DMS79 (cell line): Measurements from ENCODE around the gene ATRNL1.
"Not testable (repeated sequence)": the region's sequence is repeated elsewhere in the genome, so short reads cannot be mapped to it uniquely, and the experiment has no call there.

ENCODE experiments used
- DNase-seq: peaks from one replicate; lab custom pipeline; 2025; lab: John Stamatoyannopoulos, UW

Gene ATRNL1

GRCh38 chr10:115762029-115762428 lies 668.9 kb downstream of the ATRNL1 start:
- no peak for DNase-seq

- DNase-seq, result no peak
Measured at GRCh38 chr10:115771755-115772154, 678.6 kb downstream of the ATRNL1 start.

- DNase-seq, result no peak
Measured at GRCh38 chr10:115772606-115773005, 679.4 kb downstream of the ATRNL1 start.

GRCh38 chr10:115773832-115774231 lies 680.7 kb downstream of the ATRNL1 start:
- DNase-seq, result no peak

- DNase-seq, result no peak
Measured at GRCh38 chr10:115774721-115775120, 681.6 kb downstream of the ATRNL1 start.

GRCh38 chr10:115777646-115778045 lies 684.5 kb downstream of the ATRNL1 start:
- DNase-seq, result no peak

- no peak for DNase-seq
Measured at GRCh38 chr10:115790220-115790619, 697.1 kb downstream of the ATRNL1 start.

GRCh38 chr10:115795964-115796363 lies 702.8 kb downstream of the ATRNL1 start:
- DNase-seq, result no peak

GRCh38 chr10:115801457-115801856 lies 708.3 kb downstream of the ATRNL1 start:
- no peak for DNase-seq

GRCh38 chr10:115801992-115802391 lies 708.8 kb downstream of the ATRNL1 start:
- DNase-seq, result no peak

- DNase-seq, result no peak
Measured at GRCh38 chr10:115802911-115803310, 709.7 kb downstream of the ATRNL1 start.

GRCh38 chr10:115814542-115814941 lies 721.4 kb downstream of the ATRNL1 start:
- DNase-seq, result no peak

- no peak for DNase-seq
Measured at GRCh38 chr10:115818012-115818411, 724.8 kb downstream of the ATRNL1 start.

GRCh38 chr10:115826396-115826795 lies 733.2 kb downstream of the ATRNL1 start:
- DNase-seq, result no peak

GRCh38 chr10:115827231-115828009 lies 734.3 kb downstream of the ATRNL1 start:
- DNase-seq, result no peak

- DNase-seq, result not testable (repeated sequence)
Measured at GRCh38 chr10:115828182-115828581, 735.0 kb downstream of the ATRNL1 start.

GRCh38 chr10:115829521-115830205 lies 736.5 kb downstream of the ATRNL1 start:
- no peak for DNase-seq

- DNase-seq, result no peak
Measured at GRCh38 chr10:115830265-115830970, 737.3 kb downstream of the ATRNL1 start.

GRCh38 chr10:115831016-115831415 lies 737.9 kb downstream of the ATRNL1 start:
- DNase-seq, result no peak

GRCh38 chr10:115833119-115833518 lies 740.0 kb downstream of the ATRNL1 start:
- no peak for DNase-seq

- no peak for DNase-seq
Measured at GRCh38 chr10:115844591-115844990, 751.4 kb downstream of the ATRNL1 start.

GRCh38 chr10:115845921-115846320 lies 752.8 kb downstream of the ATRNL1 start:
- DNase-seq, result no peak

GRCh38 chr10:115846528-115846927 lies 753.4 kb downstream of the ATRNL1 start:
- DNase-seq, result no peak
